GM18499 (cell line): ENCODE results near the gene CYB5D1.
"Not testable (repeated sequence)": the region's sequence is repeated elsewhere in the genome, so short reads cannot be mapped to it uniquely, and the experiment has no call there.

Source experiments
- ATAC-seq: cut with Tn5 transposase; IDR thresholded peaks from one replicate; pipeline ENCODE4 v1.9.1; 2021; ENCODE audit warnings: moderate number of reproducible peaks; ENCODE audit not compliant: insufficient read depth, unreplicated experiment

CYB5D1 gene, protein sequence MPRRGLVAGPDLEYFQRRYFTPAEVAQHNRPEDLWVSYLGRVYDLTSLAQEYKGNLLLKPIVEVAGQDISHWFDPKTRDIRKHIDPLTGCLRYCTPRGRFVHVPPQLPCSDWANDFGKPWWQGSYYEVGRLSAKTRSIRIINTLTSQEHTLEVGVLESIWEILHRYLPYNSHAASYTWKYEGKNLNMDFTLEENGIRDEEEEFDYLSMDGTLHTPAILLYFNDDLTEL

DNA sequence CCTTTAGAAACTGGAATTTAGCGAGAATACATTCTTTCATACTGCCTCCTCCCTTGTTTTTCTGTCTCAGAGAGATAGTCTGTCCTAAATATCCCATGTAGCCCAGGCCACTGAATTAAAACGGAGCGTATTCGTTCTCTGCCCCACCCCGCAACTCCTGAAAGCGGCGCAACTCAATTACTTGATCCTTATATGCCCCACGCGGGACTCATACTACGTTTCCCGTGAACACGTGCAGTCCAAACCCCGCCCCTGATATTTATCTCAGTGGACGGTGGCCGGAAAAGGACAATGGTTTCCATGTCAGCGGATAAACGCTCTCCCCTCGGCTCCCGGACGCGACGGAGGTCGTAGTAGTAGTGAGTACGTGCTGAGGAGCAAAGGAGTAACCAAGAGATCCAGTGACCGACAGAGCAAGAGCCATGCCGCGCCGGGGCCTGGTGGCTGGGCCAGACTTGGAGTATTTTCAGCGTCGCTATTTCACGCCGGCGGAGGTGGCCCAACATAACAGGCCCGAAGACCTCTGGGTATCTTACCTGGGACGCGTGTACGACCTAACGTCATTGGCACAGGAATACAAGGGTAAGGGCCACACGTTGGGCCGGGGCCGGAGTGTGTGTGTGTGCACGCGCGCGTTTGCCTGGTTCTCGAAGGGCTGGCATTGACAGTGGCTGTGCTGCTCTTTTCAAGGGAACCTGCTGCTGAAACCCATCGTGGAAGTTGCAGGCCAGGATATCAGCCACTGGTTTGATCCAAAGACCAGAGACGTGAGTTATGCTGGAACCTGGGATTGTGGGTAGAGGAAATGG is at the start of gene CYB5D1:
CYB5D1 (plus strand) TSS at position 291 of the 809 bp plus-strand sequence; CDS start at position 423, 132 bp downstream.
- ATAC-seq: peak; percentile 21

DNA sequence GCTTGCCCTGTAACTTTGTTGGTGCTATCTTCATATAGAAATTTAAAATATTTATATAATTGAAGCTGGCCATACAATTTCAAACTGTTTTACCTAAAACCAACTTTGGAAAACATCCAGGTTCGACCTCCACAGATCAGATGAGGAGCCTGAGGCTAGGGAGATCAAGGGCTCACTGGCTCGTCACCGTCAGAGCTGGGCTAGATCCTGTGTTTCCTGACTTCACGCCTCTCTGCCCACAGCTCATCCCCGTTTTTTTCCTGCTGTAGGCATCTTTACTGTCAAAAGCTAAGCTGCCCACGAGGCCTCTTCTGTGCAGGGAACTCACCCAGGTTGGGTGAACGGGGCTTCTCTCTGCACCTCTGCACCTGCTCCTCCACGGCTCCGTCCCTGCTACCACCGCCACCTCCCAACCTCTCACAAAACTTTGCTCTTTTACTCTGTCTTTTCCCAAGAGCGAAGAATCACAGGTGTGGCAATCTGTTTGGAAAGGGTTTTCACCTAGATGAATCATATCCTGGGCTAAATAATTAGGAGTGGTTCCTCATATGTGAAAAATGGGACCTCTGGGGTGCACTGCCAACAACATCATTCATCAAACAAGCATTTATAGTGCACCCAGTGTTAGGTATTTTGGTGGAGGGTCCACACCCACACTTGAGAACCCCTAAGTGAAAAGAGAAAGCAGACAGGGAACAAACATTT is 48.6 kb upstream of the CYB5D1 start:
- ATAC-seq: no peak

DNA sequence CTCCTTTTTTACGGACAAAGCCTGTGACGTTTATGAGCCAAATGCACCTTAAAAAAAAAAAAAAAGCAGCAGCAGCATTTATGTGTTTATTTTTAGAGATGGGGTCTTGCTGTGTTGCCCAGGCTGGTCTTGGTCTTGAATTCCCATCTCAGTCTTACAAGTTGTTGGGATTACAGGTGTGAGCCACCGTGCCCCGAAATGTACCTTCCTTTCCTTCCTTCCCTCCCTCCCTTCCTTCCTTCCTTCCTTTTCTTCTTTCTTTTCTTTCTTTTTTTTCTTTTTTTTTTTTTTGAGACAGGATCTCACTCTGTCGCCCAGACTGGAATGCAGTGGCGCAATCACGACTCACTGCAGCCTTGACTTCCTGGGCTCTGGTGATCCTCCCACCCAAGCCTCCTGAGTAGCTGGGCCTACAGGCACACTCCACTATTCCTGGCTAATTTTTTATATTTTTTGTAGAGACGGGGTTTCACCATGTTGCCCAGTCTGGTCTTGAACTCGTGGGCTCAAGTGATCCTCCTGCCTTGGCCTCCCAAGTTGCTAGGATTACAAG is 47.9 kb upstream of the CYB5D1 start:
- not testable (repeated sequence) for ATAC-seq

DNA sequence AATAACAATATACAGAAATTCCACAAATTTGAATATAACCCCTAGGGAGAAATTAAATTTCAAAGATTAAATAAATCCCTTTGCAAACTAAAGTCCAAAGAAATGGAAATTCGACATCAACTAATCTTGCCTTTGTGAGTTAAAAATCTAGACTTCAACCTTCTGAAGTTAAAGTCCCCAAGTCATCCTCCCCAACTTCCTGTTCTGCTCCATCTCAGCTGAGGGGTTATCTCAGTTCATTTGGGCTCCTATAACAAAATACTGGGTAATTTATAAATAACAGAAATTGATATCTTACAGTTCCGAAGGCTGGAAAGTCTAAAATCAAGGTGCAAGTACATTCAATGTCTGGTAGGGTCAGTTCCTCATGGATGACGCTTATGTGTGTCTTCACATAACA is 46.6 kb upstream of the CYB5D1 start:
- no peak for ATAC-seq

DNA sequence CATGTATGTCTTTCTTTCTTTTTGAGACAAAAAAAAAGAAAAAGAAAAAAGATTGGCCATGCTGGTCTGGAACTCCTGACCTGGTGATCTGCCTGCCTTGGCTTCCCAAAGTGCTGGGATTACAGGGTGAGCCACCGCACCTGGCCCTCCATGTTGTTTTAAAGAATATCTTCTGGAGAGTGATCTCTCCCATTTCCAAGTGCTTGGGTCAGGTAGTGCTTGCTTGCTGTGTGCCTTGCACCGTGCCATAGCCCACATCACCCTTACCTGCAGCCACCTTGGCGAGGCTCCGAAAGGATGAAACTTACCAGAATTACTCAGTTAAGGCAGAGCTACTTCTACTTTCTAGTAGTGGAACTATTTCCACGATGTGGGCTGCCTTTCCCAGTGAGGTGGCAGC is 42.8 kb upstream of the CYB5D1 start:
- no peak for ATAC-seq

DNA sequence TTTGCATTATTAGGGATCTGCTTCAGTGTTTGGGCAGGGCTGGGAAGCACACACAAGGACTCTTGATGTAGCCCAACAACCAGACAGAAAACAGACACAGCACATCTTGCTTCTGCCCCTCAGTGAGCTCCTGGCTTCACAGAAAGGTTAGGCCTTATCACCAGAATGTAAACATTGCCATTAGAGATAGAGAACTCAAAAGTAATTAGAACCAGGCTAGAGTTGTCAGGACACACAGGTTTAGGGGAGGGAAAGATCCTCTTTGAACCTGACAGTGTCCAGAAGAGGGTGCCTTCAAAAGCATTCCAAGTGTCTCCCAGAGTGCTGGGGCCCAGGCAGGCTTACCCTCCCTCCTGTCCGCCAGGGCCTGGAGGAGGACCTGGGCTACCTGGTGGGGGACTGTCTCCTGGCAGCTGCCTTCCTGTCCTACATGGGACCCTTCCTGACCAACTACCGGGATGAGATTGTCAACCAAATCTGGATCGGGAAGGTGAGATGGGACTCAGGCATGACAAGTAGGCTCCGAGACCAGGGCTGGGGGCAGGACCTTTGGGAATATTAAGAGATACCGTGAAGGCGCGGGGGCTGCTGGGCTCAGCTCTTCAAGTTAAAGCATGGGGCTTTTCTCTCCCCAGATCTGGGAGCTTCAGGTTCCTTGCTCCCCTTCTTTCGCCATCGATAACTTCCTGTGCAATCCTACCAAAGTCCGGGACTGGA is 40.7 kb upstream of the CYB5D1 start:
- ATAC-seq: no peak

DNA sequence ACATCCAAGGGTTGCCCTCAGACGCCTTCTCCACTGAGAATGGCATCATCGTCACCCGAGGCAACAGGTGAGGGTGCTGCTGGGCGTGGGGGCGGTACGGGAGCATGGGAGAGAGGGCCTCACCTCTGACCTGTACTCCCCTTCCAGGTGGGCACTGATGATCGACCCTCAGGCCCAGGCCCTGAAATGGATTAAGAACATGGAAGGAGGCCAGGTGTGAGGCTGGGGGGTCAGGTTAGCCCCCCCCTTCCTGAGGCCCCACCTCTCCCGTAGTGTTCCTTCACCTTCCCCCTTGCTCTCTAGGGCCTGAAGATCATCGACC is 40.2 kb upstream of the CYB5D1 start:
- no peak for ATAC-seq

DNA sequence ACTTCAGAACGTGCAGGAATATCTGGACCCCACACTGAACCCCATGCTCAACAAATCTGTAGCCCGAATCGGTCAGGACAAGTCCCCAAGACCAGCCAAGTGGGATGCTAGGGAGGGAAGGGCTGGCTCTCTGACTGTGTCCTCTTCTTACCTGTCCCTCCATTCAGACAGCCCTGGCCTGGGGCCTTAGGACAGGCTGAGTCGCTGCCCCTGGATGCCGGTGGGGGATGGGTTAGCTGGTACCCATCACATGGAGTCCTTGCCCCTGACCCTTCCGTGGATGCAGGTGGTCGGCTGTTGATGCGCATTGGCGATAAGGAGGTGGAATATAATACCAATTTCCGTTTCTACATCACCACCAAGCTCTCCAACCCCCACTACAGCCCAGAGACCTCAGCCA is 39.8 kb upstream of the CYB5D1 start:
- no peak for ATAC-seq

DNA sequence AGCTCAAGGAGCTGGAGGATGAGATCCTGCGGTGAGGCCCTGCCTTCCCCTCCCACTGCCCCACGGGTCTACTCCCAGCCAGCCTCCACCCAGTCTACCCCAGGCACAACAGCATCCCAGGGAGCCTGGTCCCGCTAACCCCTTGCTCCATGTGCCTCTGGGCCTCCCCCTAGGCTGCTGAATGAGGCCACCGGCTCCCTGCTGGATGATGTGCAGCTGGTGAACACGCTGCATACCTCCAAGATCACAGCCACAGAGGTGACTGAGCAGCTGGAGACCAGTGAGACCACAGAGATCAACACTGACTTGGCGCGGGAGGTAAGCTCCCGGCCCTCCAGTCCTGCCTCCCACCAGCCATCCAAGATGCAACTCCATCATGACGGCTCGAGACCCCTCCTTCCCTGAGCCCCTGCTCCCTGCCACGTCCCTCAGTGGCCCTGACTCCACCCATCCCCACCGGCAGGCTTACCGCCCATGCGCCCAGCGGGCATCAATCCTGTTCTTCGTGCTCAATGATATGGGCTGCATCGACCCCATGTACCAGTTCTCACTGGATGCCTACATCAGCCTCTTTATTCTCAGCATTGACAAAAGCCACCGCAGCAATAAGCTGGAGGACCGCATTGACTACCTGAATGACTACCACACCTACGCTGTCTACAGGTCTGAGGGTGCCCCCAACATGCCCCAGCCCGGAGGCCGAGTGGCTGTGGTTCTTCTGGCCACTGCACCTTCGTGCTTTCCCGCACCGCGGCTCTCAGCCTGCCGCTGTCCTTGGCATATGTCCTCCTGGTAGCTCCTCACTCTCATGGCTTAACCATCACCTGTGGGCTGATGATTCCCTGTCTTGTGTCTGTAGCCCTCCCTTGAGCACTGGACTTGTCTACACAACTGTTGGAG is 38.8 kb upstream of the CYB5D1 start:
- ATAC-seq: no peak

DNA sequence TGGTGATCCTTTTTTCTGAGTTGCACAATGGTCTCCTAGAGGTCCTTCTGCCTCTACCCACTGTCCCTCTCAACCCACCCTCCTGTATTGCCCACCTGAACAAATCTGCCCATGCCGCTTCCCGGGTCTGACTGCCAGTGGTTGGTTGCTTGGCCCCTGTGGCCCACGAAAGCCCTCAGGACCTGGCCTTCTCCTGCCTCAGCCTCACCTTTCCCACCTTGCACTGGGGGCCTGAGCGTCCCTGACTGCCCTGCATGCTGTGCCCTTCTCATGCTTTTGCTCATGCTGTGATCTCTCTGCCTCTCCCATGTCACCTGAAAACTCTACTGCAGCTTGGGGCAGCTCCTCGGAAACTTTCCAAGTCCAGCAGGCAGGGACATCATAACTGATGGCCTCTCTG is 37.6 kb upstream of the CYB5D1 start:
- no peak for ATAC-seq

DNA sequence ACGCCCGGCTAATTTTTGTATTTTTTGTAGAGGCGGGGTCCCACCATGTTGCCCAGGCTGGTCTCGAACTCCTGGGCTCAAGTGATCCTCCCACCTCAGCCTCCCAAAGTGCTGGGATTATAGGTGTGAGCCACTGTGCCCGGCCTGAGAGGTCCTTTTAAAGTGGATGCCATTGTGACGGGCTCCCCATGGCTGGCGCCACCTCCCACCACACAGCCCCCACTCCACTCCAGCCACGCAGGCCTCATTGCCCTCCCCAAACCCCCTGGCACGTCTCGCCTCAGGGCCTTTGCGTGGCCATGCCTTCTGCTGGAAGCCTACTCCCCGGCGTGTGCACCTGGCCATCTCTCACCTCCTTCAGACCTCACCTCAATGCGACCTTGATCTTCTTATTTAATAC is 35.7 kb upstream of the CYB5D1 start:
- no peak for ATAC-seq

DNA sequence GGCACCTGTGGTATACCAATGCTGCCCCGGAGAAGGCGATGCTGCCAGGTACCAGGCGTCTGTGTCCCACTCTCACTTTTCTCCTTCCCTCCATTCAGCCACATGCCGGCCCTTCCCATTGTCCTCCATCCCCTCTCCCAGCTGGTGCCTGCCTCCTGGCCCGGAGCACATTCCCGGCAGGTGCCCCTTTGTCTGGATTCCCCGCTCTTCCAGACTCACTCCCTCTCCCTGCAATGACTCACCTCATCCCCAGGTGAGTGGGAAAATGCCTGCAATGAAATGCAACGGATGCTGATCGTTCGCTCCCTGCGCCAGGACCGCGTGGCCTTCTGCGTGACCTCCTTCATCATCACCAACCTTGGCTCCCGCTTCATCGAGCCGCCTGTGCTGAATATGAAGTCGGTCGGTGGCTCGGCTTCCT is 34.2 kb upstream of the CYB5D1 start:
- ATAC-seq: no peak

DNA sequence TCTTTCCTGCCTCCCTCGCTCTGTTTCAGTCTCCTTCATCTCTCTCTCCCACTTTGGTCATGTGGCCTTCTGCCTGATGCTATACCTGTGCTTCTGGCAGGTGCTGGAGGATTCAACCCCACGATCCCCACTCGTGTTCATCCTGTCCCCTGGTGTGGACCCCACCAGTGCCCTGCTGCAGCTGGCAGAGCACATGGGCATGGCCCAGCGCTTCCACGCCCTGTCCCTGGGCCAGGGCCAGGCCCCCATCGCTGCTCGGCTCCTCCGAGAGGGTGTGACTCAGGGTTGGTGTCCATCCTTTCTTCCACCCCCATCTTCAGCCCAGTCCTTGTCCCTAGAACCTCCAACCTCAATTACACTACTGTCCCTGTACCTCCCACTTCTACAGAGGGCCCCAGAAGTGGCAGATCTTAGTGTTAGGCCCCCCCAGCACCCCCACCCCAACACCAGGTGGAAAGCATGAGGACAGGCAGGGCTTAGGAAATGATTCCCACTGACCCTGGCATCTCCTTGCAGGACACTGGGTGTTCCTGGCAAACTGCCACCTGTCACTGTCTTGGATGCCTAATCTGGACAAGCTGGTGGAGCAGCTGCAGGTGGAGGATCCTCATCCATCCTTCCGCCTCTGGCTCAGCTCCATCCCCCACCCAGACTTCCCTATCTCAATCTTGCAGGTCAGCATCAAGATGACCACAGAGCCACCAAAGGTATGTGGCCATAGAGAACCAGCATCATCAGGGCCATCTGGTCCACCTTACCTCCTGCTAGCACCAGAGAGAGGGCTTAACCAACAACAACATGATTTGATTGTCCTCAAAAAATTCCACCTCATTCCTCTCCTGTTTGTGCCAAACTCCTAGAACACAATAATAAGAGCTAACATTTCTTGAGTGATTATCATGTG is 33.5 kb upstream of the CYB5D1 start:
- ATAC-seq: no peak

DNA sequence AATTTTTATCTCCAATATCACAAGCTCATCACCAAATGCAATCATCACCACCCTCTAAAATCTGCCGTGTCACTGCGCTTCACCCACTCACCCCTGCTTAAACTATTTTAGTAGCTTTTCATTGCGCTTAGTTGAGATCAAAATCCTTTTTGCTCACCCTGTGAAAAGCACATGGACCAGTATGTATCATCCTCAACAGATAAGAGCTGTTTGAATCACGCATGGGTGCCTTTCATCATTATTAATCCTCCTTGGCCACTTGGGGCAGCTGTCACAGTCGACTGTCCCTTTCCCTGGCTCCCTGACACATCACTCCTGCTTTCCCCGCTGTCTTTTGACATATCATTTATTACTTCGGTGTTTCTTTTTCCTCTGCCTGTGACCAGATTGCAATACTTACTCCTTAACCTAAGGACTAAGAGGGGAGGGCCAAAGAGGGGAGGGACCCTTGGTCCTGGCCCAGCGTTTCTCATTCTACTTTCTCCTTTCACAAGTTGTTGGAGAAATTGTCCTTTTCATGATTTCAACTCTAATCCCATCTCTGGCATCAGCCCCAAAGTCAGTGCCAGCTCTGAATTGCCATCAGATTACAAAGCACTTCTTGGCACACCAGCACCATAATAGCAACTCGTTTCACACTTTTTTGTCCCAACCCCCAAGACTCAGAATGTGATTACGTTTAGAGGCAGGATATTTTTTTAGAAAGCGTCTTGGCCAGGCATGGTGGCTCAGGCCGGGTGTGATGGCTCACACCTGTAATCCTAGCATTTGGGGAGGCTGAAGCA is 32.4 kb upstream of the CYB5D1 start:
- no peak for ATAC-seq

DNA sequence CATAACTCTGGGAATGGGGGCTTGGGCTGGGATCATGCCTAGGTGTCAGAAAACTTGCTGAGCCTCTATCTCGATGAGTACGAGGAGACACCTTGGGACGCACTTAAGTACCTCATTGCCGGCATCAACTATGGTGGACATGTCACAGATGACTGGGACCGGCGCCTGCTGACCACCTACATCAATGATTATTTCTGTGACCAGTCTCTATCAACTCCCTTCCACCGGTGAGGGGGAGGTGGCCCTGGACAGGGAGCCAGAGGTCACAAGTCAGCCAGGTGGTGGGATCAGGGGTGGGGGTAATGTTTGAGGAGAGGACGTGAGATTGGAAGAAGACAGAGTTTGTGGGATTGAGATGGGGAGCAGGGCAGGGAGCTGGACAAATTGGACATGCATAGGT is 27.2 kb upstream of the CYB5D1 start:
- no peak for ATAC-seq

DNA sequence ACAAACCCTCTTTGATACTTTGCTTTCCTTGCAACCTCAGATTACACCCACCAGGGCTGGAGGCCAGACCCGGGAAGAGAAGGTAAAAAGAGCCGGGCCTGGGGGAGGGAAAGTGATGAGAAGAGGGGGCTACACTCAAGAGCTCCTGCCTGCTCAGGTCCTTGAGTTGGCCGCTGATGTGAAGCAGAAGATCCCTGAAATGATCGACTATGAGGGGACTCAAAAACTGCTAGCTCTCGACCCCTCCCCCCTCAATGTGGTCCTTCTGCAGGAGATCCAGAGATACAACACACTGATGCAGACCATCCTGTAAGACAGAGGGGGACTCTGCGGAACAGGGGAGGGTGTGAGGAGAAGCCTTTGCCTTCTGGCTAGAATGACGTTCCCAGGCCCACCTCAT is 26.6 kb upstream of the CYB5D1 start:
- ATAC-seq: no peak

DNA sequence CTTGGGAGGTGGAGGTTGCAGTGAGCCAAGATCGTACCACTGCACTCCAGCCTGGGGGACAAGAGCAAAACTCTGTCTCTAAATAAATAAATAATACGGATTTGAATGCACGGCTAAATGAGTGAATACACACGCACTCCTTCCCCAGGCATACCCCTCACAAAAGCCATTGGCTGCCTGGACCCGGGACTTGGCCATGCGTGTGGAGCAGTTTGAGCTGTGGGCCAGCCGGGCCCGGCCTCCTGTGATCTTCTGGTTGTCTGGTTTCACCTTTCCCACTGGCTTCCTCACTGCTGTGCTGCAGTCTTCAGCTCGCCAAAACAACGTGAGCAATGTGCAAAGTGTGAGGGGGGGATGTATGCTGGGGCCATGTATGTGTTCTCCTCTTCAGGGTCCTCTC is 25.4 kb upstream of the CYB5D1 start:
- no peak for ATAC-seq
